DND-41 (cell line): Measurements from ENCODE around the gene TMEM54.

Experiments
- ATAC-seq: fragments of 200-7000 bp; cut with Tn5 transposase; 3 replicates; pipeline ENCODE4 v1.9.1; 2021; ENCODE audit warnings: low read depth; ENCODE audit not compliant: insufficient read depth
- DNase-seq: peaks from one replicate; pipeline ENCODE4 v3.0.0-alpha.2; 2020
- H2AFZ ChIP-seq: 2 replicates; pipeline ENCODE4 v1.6.0; 2012; ENCODE audit warnings: low read depth, low read length
- H3K27ac ChIP-seq: 2 replicates; pipeline ENCODE4 v1.5.1; 2012; ENCODE audit warnings: low read length, inconsistent platforms
- H3K27me3 ChIP-seq: fragments of 200-600 bp; sonication (generic); 2 replicates; pipeline ENCODE4 v1.6.0; 2012; ENCODE audit warnings: low read length, mild to moderate bottlenecking, inconsistent platforms; ENCODE audit not compliant: insufficient read depth, poor library complexity
- H3K36me3 ChIP-seq: 2 replicates; pipeline ENCODE4 v1.5.1; 2012; ENCODE audit warnings: low read length, inconsistent platforms; ENCODE audit not compliant: insufficient read depth
- H3K4me1 ChIP-seq: 2 replicates; pipeline ENCODE4 v1.5.1; 2012; ENCODE audit warnings: mild to moderate bottlenecking, low read length; ENCODE audit not compliant: insufficient read depth
- H3K4me2 ChIP-seq: 2 replicates; pipeline ENCODE4 v1.6.0; 2012; ENCODE audit warnings: mild to moderate bottlenecking, moderate library complexity, low read length, inconsistent platforms; ENCODE audit not compliant: insufficient read depth
- H3K4me3 ChIP-seq, 2 experiments: fragments of 200-600 bp in 1 of 2; shearing (Covaris generic) in 1 of 2; 2 replicates each; pipeline ENCODE4 v1.5.1; 2012 to 2016; ENCODE audit warnings: inconsistent platforms in 2 of 2, low read length in 2 of 2, mild to moderate bottlenecking in 2 of 2, low read depth in 1 of 2, moderate library complexity in 1 of 2
- H3K79me2 ChIP-seq: 2 replicates; pipeline ENCODE4 v1.6.0; 2012; ENCODE audit warnings: low read length, inconsistent platforms; ENCODE audit not compliant: insufficient read depth
- H3K9ac ChIP-seq: 2 replicates; pipeline ENCODE4 v1.6.0; 2012; ENCODE audit warnings: low read depth, mild to moderate bottlenecking, inconsistent platforms, low read length, moderate library complexity
- H3K9me3 ChIP-seq: 2 replicates; pipeline ENCODE4 v1.5.1; 2012; ENCODE audit warnings: low read length, moderate library complexity, mild to moderate bottlenecking, inconsistent platforms; ENCODE audit not compliant: insufficient read depth, severe bottlenecking
- H4K20me1 ChIP-seq: 2 replicates; pipeline ENCODE4 v1.6.0; 2012; ENCODE audit warnings: low read length; ENCODE audit not compliant: insufficient read depth
- EZH2 ChIP-seq: IDR thresholded peaks from 3 replicates; pipeline ENCODE4 v1.6.1; 2012; ENCODE audit warnings: borderline replicate concordance, low read depth, mild to moderate bottlenecking, moderate library complexity, low read length, inconsistent platforms; ENCODE audit not compliant: severe bottlenecking
- TF ChIP-seq, protein P1 (sequence below): IDR thresholded peaks from 2 replicates; pipeline ENCODE4 v1.5.1; 2012; ENCODE audit warnings: borderline replicate concordance, low read length, moderate library complexity, mild to moderate bottlenecking; ENCODE audit not compliant: poor library complexity, severe bottlenecking; ENCODE audit errors: extremely low read depth

TMEM54 gene

DNA sequence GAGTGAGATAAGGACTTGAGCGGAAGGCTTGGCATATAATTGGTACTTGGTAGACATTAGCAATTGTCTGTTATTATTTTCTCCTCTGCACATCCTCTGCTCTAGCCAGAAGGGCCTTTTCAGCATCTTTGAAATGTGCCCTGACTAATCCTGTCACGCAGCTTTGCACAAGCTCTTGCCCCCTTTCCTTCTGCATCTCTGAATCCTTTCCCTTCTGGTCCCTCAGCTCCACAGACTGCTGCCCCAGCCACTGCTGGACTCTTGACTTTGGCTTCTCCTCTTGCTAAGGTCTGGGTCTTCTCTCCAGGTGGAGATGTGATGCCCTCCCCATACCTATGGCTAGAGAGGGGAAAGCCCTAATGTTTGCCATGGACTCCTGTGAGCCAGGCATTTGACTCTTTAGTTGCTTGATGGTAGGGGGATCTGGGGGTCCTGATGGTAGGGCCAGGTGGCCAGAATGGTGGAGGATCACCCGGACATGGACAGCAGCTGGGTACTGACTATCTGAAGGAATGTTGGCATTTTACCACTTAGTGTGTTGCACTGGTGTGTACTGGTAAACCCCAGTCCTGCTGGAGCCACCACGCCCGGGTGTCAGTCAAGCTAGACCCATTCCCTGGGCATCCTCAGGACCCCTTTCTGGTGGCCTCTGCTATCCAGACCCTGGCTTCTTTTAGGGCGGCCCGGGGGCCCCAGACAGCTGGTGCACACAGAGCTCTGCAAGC, 10.5 kb downstream of the TMEM54 start:
- no peak overlapping the region for H3K4me3 ChIP-seq
- H3K4me1 ChIP-seq, result no peaks in the 10 kb centered on the region
- ATAC-seq (no peak), DNase-seq (no peak)
- no peak overlapping the region for H3K27ac ChIP-seq
- TF ChIP-seq EZH2, result no peak
- TF ChIP-seq, protein P1, sequence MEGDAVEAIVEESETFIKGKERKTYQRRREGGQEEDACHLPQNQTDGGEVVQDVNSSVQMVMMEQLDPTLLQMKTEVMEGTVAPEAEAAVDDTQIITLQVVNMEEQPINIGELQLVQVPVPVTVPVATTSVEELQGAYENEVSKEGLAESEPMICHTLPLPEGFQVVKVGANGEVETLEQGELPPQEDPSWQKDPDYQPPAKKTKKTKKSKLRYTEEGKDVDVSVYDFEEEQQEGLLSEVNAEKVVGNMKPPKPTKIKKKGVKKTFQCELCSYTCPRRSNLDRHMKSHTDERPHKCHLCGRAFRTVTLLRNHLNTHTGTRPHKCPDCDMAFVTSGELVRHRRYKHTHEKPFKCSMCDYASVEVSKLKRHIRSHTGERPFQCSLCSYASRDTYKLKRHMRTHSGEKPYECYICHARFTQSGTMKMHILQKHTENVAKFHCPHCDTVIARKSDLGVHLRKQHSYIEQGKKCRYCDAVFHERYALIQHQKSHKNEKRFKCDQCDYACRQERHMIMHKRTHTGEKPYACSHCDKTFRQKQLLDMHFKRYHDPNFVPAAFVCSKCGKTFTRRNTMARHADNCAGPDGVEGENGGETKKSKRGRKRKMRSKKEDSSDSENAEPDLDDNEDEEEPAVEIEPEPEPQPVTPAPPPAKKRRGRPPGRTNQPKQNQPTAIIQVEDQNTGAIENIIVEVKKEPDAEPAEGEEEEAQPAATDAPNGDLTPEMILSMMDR, result no peak
- no peaks in the 10 kb centered on the region for H3K27me3 ChIP-seq
- no peak overlapping the region for H3K4me2 ChIP-seq
- no peaks in the 10 kb centered on the region for H3K9me3 ChIP-seq
- H2AFZ ChIP-seq, result no peak overlapping the region
- H3K9ac ChIP-seq, result no peak overlapping the region
- H4K20me1 ChIP-seq, result no peaks in the 10 kb centered on the region; the same call in none of the 2 replicates
- H3K36me3 ChIP-seq, result no peaks in the 10 kb centered on the region
- no peaks in the 10 kb centered on the region for H3K79me2 ChIP-seq

DNA sequence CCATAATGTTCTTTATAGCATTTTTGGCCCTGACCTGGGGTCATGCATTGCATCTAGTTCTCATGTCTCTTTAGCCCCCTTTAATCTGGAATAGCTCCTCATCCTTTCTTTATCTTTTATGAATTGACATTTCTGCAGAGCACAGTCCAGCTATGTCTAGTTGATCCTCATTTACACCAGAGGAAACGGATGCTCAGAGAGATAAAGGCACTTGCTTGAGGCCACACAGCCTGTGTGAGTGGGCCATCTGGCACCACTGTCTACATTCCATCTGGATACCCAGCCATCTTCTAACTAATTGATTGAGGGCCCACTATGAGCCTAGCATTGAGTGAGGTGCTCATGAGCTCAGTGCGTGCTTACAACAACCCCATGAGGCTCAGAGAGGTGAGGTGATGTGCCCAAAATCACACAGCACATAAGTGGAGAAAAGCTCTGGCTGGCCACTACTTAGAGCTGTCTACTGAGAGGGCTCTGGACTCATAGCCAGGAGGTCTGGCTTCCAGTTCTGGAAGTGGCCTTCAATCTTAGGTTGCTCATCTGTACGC, 11.4 kb downstream of the TMEM54 start:
- no peaks in the 10 kb centered on the region; the same call in none of the 2 replicates for H4K20me1 ChIP-seq
- no peak overlapping the region for H3K9ac ChIP-seq
- no peaks in the 10 kb centered on the region for H3K9me3 ChIP-seq
- no peaks in the 10 kb centered on the region for H3K27me3 ChIP-seq
- no peak overlapping the region for H3K4me3 ChIP-seq
- no peaks in the 10 kb centered on the region for H3K79me2 ChIP-seq
- no peak overlapping the region for H3K4me2 ChIP-seq
- H3K27ac ChIP-seq, result no peak overlapping the region
- ATAC-seq (no peak), DNase-seq (no peak)
- no peak overlapping the region for H2AFZ ChIP-seq
- H3K4me1 ChIP-seq, result no peaks in the 10 kb centered on the region
- no peak for TF ChIP-seq EZH2
- TF ChIP-seq, protein P1, result no peak
- H3K36me3 ChIP-seq, result no peaks in the 10 kb centered on the region

DNA sequence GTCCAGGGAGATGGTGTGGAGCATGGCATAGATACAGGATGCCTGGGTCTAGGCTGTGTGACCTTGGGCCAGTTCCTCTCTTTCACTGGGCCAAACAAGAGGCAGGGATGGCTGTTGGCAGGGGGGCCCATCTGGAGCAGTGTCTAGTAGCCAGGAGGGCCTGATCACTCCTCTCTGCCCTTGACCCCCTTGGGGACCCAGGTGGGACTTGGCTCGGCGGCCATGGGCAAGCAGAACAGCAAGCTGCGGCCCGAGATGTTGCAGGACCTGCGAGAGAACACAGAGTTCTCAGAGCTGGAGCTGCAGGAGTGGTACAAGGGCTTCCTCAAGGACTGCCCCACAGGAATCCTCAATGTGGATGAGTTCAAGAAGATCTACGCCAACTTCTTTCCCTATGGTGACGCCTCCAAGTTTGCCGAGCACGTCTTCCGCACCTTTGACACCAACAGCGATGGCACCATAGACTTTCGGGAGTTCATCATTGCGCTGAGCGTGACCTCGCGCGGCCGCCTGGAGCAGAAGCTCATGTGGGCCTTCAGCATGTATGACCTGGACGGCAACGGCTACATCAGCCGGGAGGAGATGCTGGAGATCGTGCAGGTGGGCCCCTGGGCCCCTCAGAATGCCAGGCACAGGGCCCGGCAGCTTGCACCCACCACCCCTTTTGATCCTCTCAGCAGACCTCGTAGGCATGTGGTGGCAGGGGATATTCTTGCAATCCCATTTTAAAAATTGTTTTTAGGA, 12.3 kb downstream of the TMEM54 start:
- no peaks in the 10 kb centered on the region for H3K27me3 ChIP-seq
- no peaks in the 10 kb centered on the region for H3K79me2 ChIP-seq
- H3K4me2 ChIP-seq, result no peak overlapping the region

More for the DNA sequence above, 12.3 kb downstream of the TMEM54 start:
- Histone ChIP-seq H3K9me3 (no peaks in the 10 kb centered on the region), H3K9ac (no peak overlapping the region), H3K4me1 (no peaks in the 10 kb centered on the region), H4K20me1 (no peaks in the 10 kb centered on the region; the same call in none of the 2 replicates), H3K27ac (no peak overlapping the region), H2AFZ (no peak overlapping the region), H3K36me3 (no peaks in the 10 kb centered on the region), H3K4me3 (no peak overlapping the region)
- DNase-seq (no peak), ATAC-seq (no peak)
- no peak for TF ChIP-seq EZH2
- TF ChIP-seq, protein P1, result no peak
